ENCODE data around the gene PSEN2.
A peak's percentile ranks its signal among the peaks of the same experiment; 100 is the strongest.
"Not testable (repeated sequence)": the region's sequence is repeated elsewhere in the genome, so short reads cannot be mapped to it uniquely, and the experiment has no call there.

The PSEN2 gene

DNA sequence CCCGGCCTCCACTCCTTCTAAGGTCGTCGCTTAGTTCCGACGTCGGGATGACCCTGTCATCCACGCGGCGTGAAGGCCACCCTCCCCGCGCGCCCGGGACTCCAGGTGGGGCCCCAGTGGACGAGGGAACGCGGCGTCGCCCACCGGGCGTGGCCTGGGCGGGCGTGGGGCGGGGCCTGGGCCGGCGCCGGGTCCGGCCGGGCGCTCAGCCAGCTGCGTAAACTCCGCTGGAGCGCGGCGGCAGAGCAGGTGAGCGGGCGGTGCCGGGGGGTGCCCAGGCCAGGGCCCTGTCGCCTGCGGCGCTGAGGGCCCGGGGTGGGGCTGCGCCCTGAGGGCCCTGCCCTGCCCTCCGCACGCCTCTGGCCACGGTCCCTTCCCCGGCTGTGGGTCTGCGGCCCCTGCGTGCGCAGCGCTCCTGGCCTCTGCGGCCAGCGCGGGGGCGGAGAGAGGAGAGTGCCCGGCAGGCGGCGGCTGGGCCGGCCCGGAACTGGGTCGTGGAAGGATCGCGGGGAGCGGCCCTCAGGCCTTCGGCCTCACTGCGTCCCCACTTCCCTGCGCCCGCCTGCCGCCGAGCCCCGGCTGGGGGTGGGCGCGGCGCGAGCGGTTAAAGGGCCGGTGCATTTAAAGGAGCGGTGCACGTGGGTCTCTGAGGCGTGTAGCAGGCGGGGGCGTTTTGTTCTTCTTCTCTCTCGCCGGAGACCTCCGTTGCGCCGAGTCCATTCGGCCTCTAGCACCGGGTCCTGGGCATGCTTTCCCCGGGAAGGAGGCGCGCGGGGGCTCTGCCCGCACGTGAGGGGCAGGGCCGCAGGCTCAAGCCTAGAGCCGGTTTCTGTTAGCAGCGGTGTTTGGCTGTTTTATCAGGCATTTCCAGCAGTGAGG lies at the start of gene PSEN2:
PSEN2 (plus strand) TSS at position 216 of the 879 bp plus-strand sequence. CDS start 11,292 bp downstream, outside the sequence.
- peak in 1 of 2 donors; percentile 40 for DNase-seq (ENCODE audit: extremely low read depth in 1 of 2, low read depth in 1 of 2)

DNA sequence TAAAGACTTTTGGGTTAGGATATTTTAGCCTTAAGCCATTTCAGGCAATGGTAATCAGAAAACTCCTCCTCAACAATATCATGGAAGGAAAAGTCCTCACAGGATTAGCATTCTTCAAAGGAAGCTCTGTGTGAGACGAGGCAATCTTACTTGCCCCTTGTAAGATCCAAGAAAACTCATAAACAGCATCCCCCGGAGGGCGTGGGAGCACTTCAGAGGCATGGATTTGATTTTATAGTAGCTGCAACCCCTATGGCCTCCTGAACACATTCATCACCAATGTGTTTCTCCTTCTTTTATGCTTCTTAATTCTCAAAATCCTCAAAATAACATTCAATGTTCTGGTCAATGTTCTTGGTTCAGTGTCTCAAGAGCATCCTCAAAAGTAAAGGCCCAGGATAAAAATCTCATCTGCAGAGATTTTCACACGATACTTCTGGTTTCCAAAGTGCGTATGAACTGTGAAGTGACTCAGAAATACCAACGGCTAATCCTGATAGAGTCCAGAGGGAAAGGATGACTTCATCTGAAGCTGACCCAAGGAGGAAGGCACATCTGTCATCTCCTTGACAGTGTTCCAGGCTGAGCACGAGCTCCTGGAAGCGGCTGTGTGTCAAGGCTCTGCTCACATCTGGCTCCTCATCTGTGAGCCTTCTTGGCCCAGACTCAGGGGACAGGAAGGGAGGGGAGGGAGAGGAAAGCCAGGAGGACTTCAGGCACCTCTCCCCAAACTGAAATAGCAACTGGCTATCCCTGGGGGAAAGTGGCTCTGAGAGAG lies 49.3 kb upstream of the PSEN2 start:
- DNase-seq (ENCODE audit: extremely low read depth in 1 of 2, low read depth in 1 of 2): no peak

GRCh38 chr1:226821719-226822085 lies 48.7 kb upstream of the PSEN2 start:
- DNase-seq (ENCODE audit: extremely low read depth in 1 of 2, low read depth in 1 of 2): no peak

GRCh38 chr1:226823643-226824042 lies 46.8 kb upstream of the PSEN2 start:
- DNase-seq (ENCODE audit: extremely low read depth in 1 of 2, low read depth in 1 of 2): no peak

DNA sequence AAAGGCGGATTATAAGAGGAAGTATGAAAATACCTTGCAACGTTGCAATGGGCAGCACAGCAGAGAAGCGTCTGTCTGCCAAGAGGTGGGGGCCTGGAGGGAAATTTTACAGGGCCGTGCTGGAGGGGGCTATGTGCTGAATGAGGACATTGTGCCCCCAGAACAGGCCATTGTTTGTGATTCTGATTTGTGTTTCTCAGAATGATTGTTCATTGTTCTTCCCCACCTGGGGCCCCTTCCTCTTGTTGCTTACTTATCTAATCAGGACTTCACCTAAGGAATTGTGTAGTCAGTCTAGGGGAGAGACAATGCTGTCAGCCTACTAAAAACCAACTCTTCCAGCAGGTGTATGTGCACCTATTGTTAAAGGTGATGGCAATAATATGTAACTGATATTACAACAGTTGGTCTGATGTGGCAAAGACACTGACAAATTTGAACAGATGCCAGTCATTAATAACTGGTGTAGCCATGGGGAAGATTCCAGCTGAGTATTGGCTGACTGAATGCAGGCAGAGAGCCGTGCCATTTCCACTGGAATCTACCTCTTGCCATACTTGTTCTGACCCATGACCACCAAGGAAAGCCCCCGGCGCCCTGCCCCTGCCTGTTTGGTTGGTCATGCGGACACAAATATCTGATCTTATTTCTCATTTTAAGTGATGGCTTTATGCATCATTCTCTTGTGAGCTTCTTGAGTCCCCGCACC lies 45.2 kb upstream of the PSEN2 start:
- no peak for DNase-seq (ENCODE audit: extremely low read depth in 1 of 2, low read depth in 1 of 2)

- DNase-seq (ENCODE audit: extremely low read depth in 1 of 2, low read depth in 1 of 2): no peak
Observed at GRCh38 chr1:226825746-226826100, 44.7 kb upstream of the PSEN2 start.

GRCh38 chr1:226826479-226827261 lies 43.7 kb upstream of the PSEN2 start:
- DNase-seq (ENCODE audit: extremely low read depth in 1 of 2, low read depth in 1 of 2): no peak

DNA sequence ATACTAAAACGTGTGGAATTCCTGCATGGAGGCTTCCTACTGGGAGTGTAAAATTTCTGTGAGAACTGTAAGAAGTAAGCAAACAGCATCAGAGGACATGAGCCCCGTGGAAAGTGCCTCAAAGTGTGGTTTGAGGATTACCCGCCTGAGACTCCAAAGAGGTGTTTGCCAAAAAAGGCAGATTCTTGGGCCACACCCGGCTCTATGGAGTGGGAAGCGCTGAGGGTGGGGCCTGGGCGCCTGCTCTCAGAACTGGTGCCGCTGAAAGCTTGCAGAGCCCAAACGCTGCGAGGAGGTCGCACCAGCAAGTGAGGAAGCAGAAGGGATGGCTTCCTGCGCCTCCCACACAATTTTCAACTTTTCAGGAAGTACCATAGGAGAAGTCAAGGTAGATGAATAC lies 43.0 kb upstream of the PSEN2 start:
- DNase-seq (ENCODE audit: extremely low read depth in 1 of 2, low read depth in 1 of 2): no peak

DNA sequence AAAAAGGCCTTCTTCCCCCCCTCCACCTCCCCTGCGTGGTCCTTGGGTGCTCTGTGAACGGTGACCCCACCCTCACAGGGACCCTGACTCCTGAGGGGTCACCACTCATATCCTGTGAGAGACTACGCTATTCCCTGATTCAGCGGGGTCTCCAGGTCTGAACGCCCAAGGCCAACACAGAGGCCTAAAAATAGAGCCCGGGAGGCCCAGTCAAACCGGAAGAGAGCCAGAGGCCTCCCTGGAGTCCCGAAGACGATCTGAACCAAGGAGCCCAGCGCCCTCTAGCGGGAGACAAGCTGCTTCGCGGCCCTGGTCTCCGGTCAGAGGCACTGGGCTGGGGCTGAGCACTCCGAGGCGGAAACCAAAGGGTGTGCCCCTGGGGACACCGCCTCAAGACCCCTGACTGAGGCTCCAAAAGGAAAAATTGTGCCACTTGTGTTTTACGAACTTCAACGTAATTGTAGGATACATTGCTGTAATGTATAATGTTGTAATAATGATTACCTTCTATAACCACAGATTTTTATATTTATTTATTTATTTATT lies 42.4 kb upstream of the PSEN2 start:
- peak; percentile 90 to 92 for DNase-seq (ENCODE audit: extremely low read depth in 1 of 2, low read depth in 1 of 2)

DNA sequence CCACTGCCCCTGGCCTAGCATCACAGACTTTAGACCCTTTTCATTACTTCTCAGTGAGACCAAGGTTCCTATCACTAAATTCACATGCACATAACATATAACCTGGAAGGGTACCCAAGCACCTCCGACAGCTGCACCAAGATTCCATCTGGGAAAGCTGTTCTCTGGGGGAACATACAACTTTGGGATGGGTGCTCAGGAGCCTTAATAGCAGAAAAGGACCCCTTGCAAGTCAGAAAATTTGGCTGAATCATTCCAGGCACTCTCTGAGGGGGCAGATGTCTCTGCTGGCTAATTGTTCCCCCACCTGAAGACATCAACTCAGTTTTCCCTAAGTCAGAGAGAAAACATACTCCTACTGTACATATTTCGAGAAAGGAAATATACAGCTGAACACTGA lies 41.3 kb upstream of the PSEN2 start:
- no peak for DNase-seq (ENCODE audit: extremely low read depth in 1 of 2, low read depth in 1 of 2)

- DNase-seq (ENCODE audit: extremely low read depth in 1 of 2, low read depth in 1 of 2): no peak
Observed at GRCh38 chr1:226831953-226832352, 38.5 kb upstream of the PSEN2 start.

DNA sequence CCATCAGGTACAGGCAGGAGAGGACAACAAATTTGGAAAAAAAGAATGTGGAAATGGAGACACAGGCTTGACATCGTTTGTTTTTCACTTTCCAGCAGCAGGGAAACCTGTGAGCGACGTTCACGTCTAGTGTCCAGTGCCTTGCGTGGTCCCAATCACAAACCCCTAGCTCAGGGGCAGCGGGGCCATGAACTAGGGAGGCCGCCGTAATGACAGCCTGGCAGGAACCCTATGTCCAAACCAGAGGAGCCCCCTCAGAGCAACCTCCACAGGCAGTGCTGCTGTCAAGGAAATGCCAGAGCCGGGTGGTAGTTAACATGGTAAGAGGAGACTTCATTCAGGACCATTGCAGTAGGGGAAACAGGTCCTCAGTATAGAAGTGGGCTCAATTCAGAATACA lies 37.8 kb upstream of the PSEN2 start:
- no peak for DNase-seq (ENCODE audit: extremely low read depth in 1 of 2, low read depth in 1 of 2)

DNA sequence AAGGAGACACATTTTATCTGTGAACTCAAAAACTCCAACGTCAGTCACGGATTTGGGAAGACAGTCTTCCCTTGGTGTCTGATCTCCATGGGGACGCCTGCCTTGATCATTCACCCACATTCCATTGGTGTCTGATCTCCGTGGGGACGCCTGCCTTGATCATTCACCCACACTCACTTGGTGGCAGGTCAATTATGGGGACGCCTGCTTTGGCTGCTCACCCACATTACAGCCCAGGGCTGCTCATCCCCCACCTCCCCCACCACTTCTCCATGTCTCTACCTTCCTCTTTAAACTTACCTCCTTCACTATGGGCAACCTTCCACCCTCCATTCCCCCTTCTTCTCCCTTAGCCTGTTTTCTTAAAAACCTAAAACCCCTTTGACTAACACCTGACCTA lies 36.2 kb upstream of the PSEN2 start:
- DNase-seq (ENCODE audit: extremely low read depth in 1 of 2, low read depth in 1 of 2): not testable (repeated sequence)

GRCh38 chr1:226835396-226835795 lies 35.0 kb upstream of the PSEN2 start:
- DNase-seq (ENCODE audit: extremely low read depth in 1 of 2, low read depth in 1 of 2): not testable (repeated sequence)

DNA sequence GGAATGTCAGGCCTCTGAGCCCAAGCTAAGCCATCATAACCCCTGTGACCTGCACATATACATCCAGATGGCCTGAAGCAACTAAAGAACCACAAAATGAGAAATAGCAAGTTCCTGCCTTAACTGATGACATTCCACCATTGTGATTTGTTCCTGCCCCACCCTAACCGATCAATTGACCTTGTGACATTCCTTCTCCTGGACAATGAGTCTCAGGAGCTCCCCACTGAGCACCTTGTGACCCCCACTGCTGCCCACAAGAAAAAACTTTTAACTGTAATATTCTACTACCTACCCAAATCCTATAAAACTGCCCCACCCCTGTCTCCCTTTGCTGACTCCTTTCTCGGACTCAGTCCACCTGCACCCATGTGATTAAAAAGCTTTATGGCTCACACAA lies 32.5 kb upstream of the PSEN2 start:
- not testable (repeated sequence) for DNase-seq (ENCODE audit: extremely low read depth in 1 of 2, low read depth in 1 of 2)

GRCh38 chr1:226838456-226838855 lies 32.0 kb upstream of the PSEN2 start:
- no peak for DNase-seq (ENCODE audit: extremely low read depth in 1 of 2, low read depth in 1 of 2)

- no peak for DNase-seq (ENCODE audit: extremely low read depth in 1 of 2, low read depth in 1 of 2)
Observed at GRCh38 chr1:226845624-226846023, 24.8 kb upstream of the PSEN2 start.

- DNase-seq (ENCODE audit: extremely low read depth in 1 of 2, low read depth in 1 of 2): no peak
Observed at GRCh38 chr1:226846786-226847185, 23.6 kb upstream of the PSEN2 start.

GRCh38 chr1:226854548-226854947 lies 15.9 kb upstream of the PSEN2 start:
- not testable (repeated sequence) for DNase-seq (ENCODE audit: extremely low read depth in 1 of 2, low read depth in 1 of 2)

DNA sequence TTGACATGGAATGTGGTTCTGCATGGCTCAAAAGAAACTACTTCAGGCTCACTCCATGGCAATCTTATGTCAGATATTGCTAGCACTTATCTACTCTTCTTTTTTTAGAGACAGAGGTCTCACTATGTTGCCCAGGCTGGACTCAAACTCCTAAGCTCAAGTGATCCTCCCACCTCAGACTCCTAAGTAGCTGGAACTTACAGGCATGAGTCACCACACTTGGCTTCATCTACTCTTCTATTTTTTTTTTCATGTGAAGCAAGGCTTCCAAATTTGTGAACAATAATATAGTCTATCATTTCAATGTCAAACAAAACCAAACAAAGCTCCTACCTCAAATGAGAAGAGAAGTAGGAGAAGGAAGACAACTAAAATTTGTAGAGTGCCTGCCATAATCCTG lies 7.5 kb upstream of the PSEN2 start:
- DNase-seq (ENCODE audit: extremely low read depth in 1 of 2, low read depth in 1 of 2): no peak

All from activated CD8-positive, alpha-beta memory T cell treated with anti-CD3 and anti-CD28 coated beads for 1 hour (primary cell).